Rectal smooth muscle tissue (tissue), 1 donor: ENCODE measurements around the gene FRS3.

Experiments used
- H3K27ac ChIP-seq: one replicate; pipeline ENCODE4 v1.7.0; 2013; ENCODE audit warnings: low read depth, low read length, inconsistent platforms
- H3K27me3 ChIP-seq: one replicate; pipeline ENCODE4 v1.7.0; 2013; ENCODE audit warnings: low read length; ENCODE audit not compliant: control insufficient read depth, insufficient read depth
- H3K36me3 ChIP-seq: one replicate; pipeline ENCODE4 v1.7.0; 2013; ENCODE audit warnings: low read length; ENCODE audit not compliant: control insufficient read depth, insufficient read depth
- H3K4me1 ChIP-seq: one replicate; pipeline ENCODE4 v1.7.0; 2013; ENCODE audit warnings: low read length; ENCODE audit not compliant: control insufficient read depth, insufficient read depth
- H3K4me3 ChIP-seq: one replicate; pipeline ENCODE4 v1.7.0; 2013; ENCODE audit warnings: low read length
- H3K9ac ChIP-seq: one replicate; pipeline ENCODE4 v1.7.0; 2013; ENCODE audit warnings: low read length

FRS3 gene

GRCh38 chr6:41723530-41724227 lies 56.0 kb downstream of the FRS3 start:
- Histone ChIP-seq H3K27ac (no peak overlapping the region), H3K4me1 (no peaks in the 10 kb centered on the region), H3K36me3 (no peaks in the 10 kb centered on the region), H3K27me3 (no peaks in the 10 kb centered on the region), H3K9ac (no peak overlapping the region), H3K4me3 (no peak overlapping the region)

- no peak overlapping the region for H3K27ac ChIP-seq
These were observed 56.7 kb downstream of the FRS3 start for GRCh38 chr6:41722969-41723529.

DNA sequence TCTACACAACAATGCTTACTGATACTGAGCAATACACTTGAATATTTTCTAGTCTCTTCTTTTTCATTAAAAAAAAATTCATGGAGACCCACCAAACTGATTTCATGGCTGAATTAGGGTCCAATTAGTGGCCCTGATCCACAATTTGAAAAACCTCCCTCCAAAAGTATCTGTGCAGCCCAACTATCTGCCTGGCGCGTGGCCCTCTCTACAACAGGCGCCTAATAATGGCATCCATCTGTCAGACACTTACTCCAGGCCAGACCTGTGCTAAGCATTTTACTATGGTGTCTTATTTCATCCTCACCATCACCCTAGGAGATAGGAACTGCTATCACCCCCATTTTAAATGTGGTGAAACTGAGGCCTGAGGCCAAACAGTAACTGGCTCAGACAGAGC lies 58.3 kb downstream of the FRS3 start:
- peaks cover 12% of the 10 kb centered on the region for H3K4me1 ChIP-seq
- no peaks in the 10 kb centered on the region for H3K36me3 ChIP-seq
- no peaks in the 10 kb centered on the region for H3K27me3 ChIP-seq
- no peak overlapping the region for H3K9ac ChIP-seq
- H3K27ac ChIP-seq, result no peak overlapping the region
- no peak overlapping the region for H3K4me3 ChIP-seq

More at GRCh38 chr6:41722969-41723529, 56.7 kb downstream of the FRS3 start:
- Histone ChIP-seq H3K4me3 (no peak overlapping the region), H3K27me3 (no peaks in the 10 kb centered on the region), H3K4me1 (no peaks in the 10 kb centered on the region), H3K36me3 (no peaks in the 10 kb centered on the region), H3K9ac (no peak overlapping the region)

DNA sequence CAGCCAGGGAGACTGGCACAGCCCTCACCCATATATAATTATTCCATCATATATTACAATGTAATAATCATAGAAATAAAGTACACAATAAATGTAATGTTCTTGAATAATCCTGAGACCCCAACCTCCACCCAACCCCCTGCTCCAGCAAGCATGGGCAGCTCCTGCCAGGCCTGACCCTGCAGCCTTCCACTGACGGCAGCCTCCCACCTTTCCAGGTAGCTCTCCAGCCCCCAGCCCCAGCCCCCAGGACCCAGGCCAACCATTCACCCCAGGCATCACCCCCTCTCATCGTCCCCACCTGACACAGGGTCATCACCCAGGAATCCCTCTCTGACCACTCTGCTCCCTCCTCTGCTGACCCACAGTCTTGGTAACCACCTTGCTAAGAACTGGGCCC lies 58.9 kb downstream of the FRS3 start:
- no peaks in the 10 kb centered on the region for H3K36me3 ChIP-seq
- no peaks in the 10 kb centered on the region for H3K27me3 ChIP-seq
- H3K4me3 ChIP-seq, result no peak overlapping the region
- H3K9ac ChIP-seq, result no peak overlapping the region
- no peak overlapping the region for H3K27ac ChIP-seq
- H3K4me1 ChIP-seq, result peaks cover 14% of the 10 kb centered on the region

GRCh38 chr6:41720262-41720620 lies 59.5 kb downstream of the FRS3 start:
- H3K4me1 ChIP-seq, result peaks cover 14% of the 10 kb centered on the region
- H3K9ac ChIP-seq, result no peak overlapping the region
- no peaks in the 10 kb centered on the region for H3K36me3 ChIP-seq
- no peaks in the 10 kb centered on the region for H3K27me3 ChIP-seq
- no peak overlapping the region for H3K4me3 ChIP-seq
- no peak overlapping the region for H3K27ac ChIP-seq
